NT2/D1 (cell line): Measurements from ENCODE around the gene TTLL8.

Experiments
- SUZ12 ChIP-seq: IDR thresholded peaks from 2 replicates; pipeline ENCODE4 v1.6.1; 2011; ENCODE audit not compliant: insufficient read length, insufficient read depth; ENCODE audit errors: extremely low read depth
- YY1 ChIP-seq: IDR thresholded peaks from 2 replicates; pipeline ENCODE4 v1.6.1; 2011; ENCODE audit not compliant: insufficient read length, insufficient read depth

DNA sequence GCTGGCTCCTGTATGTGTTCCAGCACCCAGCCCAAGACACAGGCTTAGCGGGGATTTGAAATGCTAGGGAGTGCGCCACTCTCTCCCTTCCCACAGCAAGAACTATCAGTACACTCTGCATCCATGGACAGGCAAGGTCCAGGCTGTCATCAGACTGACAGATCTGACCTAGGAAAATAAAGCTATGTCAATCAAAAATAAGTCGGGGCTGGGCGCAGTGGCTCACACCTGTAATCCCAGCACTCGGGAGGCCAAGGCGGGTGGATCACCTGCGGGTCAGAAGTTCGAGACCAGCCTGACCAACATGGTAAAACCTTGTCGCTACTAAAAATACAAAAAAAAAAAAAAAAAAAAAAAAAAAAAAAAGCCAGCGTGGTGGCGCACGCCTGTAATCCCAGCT is 30.0 kb upstream of the TTLL8 start:
- TF ChIP-seq YY1 = no peak
- no peak for TF ChIP-seq SUZ12
